ENCODE measurements around the gene SPEM2.

The SPEM2 gene

DNA sequence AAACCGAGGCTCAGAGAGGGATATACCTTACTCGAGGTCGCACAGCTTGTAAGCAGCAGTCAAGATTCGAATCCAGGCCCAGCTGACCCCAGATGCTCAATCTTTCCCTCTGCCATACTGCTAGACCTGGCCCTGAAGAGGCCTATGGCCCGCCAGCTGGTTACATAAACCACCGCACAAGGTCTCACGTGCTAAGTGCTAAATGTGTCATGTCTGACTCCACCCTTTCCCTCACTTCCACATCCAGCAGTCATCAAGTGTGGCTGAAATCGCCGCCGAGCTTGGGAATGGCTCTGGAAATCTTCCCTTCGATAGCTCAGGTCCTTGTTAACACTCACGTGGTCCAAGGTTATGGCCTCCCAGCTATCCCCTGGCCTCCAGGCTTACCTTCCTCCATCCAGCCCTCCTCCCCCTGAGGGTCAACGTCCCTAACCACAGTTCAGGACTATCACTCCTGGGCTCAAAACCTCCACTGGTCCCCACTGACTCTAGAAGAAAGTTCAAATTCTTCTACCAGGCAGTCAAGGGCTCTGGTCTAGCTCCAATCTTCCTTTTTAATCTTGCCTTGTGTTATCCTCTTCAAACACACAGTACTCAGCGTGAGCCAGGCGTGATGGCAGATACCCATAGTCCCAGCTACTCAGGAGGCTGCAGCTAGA is 50.5 kb downstream of the SPEM2 start:
- no peak for DNase-seq

DNA sequence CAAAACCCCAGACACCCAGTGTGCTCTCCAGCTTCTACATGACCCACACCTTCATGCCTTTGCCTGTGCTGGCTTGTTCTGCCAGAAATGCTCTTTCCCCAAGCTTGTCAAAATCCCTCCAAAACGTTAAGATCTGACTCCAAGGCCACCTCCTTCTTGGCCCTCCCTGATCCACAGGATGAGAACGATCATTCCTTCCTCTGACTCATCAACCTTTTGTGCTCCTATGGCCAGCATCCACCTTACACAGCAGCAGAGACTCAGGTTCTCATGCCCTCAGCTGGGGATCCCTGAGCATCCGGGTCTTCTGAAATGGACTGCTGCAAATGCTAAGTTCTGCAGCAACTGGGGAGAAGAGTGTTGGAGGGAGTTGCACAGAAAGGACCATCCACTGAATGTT is 51.1 kb downstream of the SPEM2 start:
- DNase-seq: no peak

DNA sequence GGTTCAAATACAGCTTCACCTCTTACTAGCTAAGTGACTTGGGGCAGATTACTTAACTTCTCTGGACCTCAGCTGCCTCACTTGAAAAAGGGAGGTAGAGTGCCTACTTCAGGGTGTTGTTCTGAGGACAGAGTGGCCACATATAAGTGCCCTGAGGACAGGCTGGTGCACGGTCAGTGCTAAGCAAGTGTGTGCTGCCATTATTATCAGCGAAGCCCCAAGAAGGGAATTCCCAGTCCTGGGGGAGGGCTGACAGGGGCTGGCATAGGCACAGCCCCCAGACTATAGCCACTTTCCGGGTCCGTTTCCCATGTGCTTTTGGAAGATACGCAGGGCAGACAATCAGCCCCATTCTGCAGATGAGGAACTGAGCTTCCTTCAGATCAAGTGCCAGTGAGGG is 51.5 kb downstream of the SPEM2 start:
- DNase-seq: no peak

All from activated CD4-positive, alpha-beta T cell treated with anti-CD3 and anti-CD28 coated beads, Interleukin-2, Interleukin-6, amounts not matched to agents 100 ng/mL and 50 ng/mL, durations not matched to agents 16 hours and 8 hours (primary cell).